ENCODE results near the gene PRKN.
A peak's percentile ranks its signal among the peaks of the same experiment; 100 is the strongest.

Gene PRKN

GRCh38 chr6:162671580-162672165, 55.9 kb downstream of the PRKN start:
- DNase-seq = no peak

DNA sequence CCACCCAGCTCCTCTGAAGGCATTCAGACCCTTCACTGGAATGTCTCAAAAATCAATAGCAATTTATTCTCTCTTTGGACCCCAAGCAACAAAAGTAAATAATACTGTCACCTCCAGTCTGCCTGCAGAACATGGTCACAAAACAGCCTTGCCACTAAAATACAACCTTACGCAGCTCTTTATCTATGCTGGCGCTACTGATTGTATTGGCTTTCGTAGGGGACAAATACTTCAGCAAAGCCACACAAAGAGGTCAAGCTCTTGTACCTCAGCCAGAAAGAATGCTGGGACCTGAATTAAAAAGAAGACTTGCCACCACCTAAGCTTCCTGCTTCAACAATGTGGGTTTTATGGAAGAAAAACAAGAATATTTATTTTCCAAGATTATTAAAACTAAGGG, 57.2 kb downstream of the PRKN start:
- no peak for DNase-seq

DNA sequence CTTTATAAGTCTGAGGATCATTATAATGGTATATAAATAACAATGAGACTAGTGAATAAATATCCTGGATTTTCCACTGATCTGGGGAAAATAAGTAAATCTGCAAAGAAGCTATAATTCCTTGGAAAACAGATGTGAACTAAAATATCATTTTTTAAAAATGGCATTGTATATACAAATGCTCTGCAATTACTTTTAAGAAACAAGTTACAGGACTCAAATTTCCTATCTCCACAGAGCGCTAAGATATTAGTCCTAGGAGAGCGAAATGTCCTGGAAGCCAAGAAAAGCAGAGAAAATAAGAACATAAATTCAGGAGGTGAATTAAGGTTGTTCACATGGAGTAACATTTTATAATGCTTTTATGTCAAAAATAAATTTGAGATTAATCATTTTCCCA, 61.3 kb downstream of the PRKN start:
- DNase-seq = no peak

DNA sequence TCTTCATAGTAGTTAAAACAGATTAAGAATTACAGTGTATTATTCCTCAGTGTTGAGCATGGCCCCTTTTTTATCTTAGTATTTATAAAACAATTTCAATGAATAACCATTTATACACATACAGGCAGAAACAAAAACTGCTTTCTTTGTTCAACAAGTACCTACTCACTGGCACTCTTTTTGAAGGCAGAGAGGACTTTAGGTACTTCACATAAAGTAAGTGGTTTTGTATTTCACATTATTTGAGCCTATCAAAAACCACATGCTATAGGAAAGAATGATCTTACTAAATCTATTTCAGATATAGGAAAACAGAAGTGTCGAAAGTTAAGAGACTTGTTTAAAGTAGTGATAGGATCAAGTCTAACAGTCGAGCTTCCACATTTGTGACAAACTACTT, 73.8 kb downstream of the PRKN start:
- no peak for DNase-seq

GRCh38 chr6:162651505-162651904, 76.1 kb downstream of the PRKN start:
- DNase-seq = no peak

GRCh38 chr6:162649271-162649670, 78.3 kb downstream of the PRKN start:
- no peak for DNase-seq

- no peak for DNase-seq
Measured at GRCh38 chr6:162644153-162644552, 83.4 kb downstream of the PRKN start.

GRCh38 chr6:162640756-162641155, 86.8 kb downstream of the PRKN start:
- no peak for DNase-seq

GRCh38 chr6:162639951-162640350, 87.6 kb downstream of the PRKN start:
- no peak for DNase-seq

DNA sequence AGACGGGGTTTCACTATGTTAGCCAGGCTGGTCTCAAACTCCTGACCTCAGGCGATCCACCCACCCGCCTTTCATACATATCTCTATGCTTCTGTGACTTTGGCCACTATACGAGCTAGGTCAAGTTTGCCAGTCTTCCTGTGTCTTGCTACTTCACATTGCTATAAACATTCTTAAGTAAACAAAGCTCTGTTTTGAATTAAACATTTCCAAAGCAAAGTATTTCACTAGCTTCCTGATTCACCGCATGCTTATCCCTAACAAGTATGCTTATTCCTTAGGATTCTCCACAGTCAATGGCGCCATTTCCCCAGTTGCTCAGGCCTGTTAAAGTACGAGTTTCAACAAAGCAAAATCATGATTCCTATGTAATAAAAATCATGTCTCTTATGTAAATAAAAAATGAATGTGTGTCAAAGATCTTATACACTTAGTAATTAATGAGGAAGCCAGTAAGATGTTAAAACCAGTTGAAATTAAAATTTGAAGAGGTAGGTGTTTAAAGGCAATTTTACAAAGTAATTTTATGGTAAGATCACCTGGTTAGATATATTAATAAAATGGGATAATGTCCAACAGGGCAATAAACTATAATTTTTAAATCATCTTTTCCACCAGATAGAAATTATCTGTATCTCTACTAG, 88.5 kb downstream of the PRKN start:
- no peak for DNase-seq

GRCh38 chr6:162637317-162637716, 90.2 kb downstream of the PRKN start:
- no peak for DNase-seq

GRCh38 chr6:162636167-162636566, 91.4 kb downstream of the PRKN start:
- no peak for DNase-seq

- no peak for DNase-seq
Measured at GRCh38 chr6:162631546-162631945, 96.0 kb downstream of the PRKN start.

GRCh38 chr6:162630069-162630468, 97.5 kb downstream of the PRKN start:
- no peak for DNase-seq

GRCh38 chr6:162627825-162628224, 99.7 kb downstream of the PRKN start:
- DNase-seq = no peak

GRCh38 chr6:162627362-162627761, 100.2 kb downstream of the PRKN start:
- DNase-seq = no peak

DNA sequence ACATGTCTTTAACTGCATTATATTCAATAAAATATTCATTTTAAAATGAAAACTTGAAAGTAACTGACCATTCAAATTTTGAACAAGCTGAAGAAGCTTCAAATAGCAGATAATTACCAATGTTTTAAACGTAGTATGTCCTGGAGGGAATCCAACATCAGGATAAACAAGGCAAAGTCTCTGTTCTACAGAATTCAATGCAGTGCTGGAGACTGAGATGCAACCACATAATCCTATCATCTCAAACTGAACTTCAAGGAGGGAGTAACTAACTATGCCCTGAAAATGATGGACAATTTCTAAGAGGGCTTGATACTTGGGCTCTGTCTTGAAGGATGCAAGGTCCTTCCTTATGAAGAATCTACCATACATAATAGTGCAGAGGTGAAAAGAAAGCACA, 100.7 kb downstream of the PRKN start:
- no peak for DNase-seq

DNA sequence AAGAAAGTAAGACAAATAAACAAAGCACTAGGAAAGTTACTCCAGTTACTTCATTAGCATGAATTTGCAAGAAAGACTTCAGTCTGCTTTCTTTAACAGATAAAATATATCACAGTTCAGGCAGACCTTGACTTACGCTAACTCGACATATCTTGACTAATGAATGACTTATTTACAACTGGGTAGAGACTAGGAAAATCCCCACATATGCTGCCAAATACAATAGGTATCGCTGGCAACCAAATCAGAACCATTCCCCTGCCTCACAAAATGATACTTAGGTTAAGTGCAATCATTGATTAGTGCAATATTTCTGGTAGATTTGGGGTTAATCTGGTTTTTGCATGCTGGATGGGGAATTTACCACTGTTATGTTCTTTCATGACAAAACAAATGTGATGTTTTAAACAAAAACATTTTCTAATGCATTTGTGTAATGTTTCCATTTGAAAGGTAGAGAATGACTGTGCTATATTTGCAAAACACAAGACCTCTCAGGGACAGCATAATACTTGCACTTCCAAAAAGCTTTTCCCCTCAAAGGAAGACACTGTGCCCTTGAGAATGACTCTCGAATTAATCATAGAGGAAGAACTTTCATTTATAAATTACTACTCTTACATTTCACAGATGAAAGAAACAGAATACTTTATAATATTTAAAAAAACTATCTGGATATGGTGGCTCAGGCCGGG, 101.6 kb downstream of the PRKN start:
- no peak for DNase-seq

GRCh38 chr6:162622572-162622971, 105.0 kb downstream of the PRKN start:
- DNase-seq = no peak

DNA sequence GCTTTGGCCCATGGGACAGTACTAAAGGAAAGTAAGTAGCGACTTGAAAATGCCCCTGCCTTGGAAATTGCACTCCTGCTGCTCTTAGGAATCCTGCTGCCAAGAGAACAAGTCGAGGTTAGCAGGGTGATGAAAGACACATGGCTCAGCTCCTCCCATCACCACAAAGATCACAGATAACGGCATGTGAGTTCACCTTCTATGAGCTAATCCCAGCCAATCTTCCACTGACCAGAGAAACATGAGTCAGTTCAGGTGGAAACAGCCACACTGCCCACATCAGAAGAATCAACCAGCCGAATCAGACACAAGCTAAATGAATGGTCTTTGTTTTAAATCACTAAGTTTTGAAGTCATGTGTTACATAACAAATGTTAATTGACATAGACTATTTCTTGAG, 106.3 kb downstream of the PRKN start:
- peak; percentile 0 for DNase-seq

GRCh38 chr6:162620073-162620472, 107.5 kb downstream of the PRKN start:
- DNase-seq = no peak

GRCh38 chr6:162618448-162619002, 109.0 kb downstream of the PRKN start:
- DNase-seq = no peak

DNA sequence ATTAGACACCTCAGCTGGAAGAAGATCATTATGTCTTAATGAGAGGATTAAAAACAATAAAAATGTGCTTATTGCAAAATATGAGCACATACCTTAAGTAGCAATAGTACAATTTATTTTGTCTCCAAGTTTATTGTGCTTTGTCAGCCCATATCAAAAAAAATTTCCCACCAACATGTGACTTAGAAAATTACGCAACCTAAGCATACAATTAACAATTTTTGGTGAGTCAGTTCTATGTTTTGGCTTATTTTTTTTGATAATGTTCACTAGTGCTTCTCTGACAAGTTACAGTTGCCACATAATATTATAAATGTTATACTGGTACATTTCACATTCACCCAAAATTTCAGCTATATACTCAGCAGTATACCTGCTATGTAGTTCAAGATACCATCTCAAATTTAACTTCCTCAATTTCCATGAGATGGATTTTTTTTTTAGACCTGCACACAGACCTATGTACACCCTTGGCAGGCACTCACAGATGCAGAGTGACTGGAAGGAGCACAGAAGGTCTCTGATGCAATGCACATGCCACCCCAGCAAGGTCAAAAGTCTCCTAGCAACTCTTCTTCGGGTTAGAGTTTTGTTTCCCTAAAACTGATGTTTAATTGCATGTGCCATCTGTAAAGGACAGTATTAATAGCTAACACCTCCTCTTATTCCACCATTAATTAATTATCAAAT, 112.4 kb downstream of the PRKN start:
- no peak for DNase-seq

DNA sequence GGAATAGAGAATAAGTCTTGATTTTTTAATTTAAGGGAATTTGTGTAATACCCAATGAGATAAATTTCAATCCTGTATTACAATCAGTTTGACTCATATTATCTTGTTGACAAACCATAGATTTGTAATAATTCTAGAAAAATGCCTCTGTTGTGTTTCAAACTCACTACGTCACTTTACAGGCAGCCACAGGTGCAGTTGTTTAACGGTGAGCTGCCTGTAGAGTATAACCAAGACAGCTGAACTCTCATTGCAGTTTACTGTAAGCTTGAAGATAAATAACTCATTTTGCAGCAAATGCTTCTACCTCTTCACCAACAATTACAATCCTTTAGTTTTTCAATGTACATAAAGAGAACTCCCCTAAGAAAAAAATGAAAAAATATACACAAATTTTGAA, 114.3 kb downstream of the PRKN start:
- DNase-seq = no peak

Data from CD4-positive, alpha-beta T cell treated with Interleukin-4 for 4 hours (primary cell).